HepG2 (cell line): ENCODE data around the gene TPST1. TPM values are rescaled to one million over a fixed set of nuclear protein-coding genes. Genes with fewer than 3 reads are reported as not detected.
"Not testable (repeated sequence)": the region's sequence is repeated elsewhere in the genome, so short reads cannot be mapped to it uniquely, and the experiment has no call there.

ENCODE experiments used
- ATAC-seq: fragments of 200-7000 bp; cut with Tn5 transposase; 3 replicates; pipeline ENCODE4 v1.9.1; 2020; ENCODE audit warnings: mild to moderate bottlenecking, moderate library complexity
- BruUV-seq: library from RNA; stranded (reverse); fragments of 400-500 nt; replicated peaks from 2 replicates; lab custom pipeline; 2021; lab: Mats Ljungman, UMichigan
- CTCF ChIA-PET: fragments of 300-600 bp; formaldehyde crosslinking; extraction: SDS; loops from one replicate; lab custom pipeline; 2021; ENCODE audit warnings: low total read pairs, inconsistent platforms, low intra/inter-chr PET ratio; lab: Yijun Ruan, JAX
- POLR2A ChIA-PET: fragments of 350-600 bp; sonication (Branson Sonifier 250); formaldehyde crosslinking; loops from one replicate; lab custom pipeline; 2020; ENCODE audit warnings: antibody characterized with exemption, inconsistent platforms; lab: Yijun Ruan, JAX
- DNase-seq: peaks from one replicate; pipeline ENCODE4 v3.0.0-alpha.2; 2015; ENCODE audit warnings: low spot score
- FAIRE-seq: peaks from 3 replicates; lab custom pipeline; 2011; peaks lifted over from hg19 to GRCh38; lab: Jason Lieb, UNC
- H2AFZ ChIP-seq: one replicate; pipeline ENCODE4 v1.6.1; 2011; ENCODE audit warnings: low read length, inconsistent platforms
- H3K27ac ChIP-seq: fragments of 300-600 bp; 3 replicates; pipeline ENCODE4 v1.8.0; 2011; ENCODE audit warnings: mixed run types, mild to moderate bottlenecking, mixed read lengths, low read length, inconsistent platforms; ENCODE audit not compliant: insufficient read depth; ENCODE audit errors: extremely low read length
- H3K27me3 ChIP-seq, 2 experiments: fragments of 200-600 bp in 1 of 2; 2 replicates in 1 of 2; 3 replicates in 1 of 2; pipeline versions ENCODE4 v1.6.0 to v1.8.0; 2011; ENCODE audit warnings: low read length in 2 of 2, mild to moderate bottlenecking in 2 of 2, moderate library complexity in 2 of 2, inconsistent platforms in 1 of 2; ENCODE audit not compliant: insufficient read depth in 2 of 2, control insufficient read depth in 1 of 2
- H3K36me3 ChIP-seq, 2 experiments: fragments of 200-600 bp in 1 of 2; replicated peaks in 1 of 2; 2 replicates in 1 of 2; 3 replicates in 1 of 2; pipeline versions ENCODE4 v1.5.1 to v1.8.0; 2011; ENCODE audit warnings: low read length in 2 of 2, inconsistent platforms in 1 of 2; ENCODE audit not compliant: insufficient read depth in 2 of 2, control insufficient read depth in 1 of 2
- H3K4me1 ChIP-seq: 2 replicates; pipeline ENCODE4 v1.5.1; 2012; ENCODE audit warnings: low read length, inconsistent platforms; ENCODE audit not compliant: insufficient read depth
- H3K4me2 ChIP-seq: 2 replicates; pipeline ENCODE4 v1.6.0; 2011; ENCODE audit warnings: low read depth, low read length, inconsistent platforms
- H3K4me3 ChIP-seq, 3 experiments: fragments of 200-600 bp in 1 of 3; sonication (generic), shearing (Covaris generic) in 1 of 3; replicated peaks in 1 of 3; 2 replicates each; pipeline ENCODE4 v1.5.1; 2011 to 2016; ENCODE audit warnings: low read length in 3 of 3, inconsistent platforms in 2 of 3, low read depth in 2 of 3, mild to moderate bottlenecking in 2 of 3, control low read depth in 1 of 3, mixed read lengths in 1 of 3; ENCODE audit not compliant: insufficient read depth in 1 of 3
- H3K79me2 ChIP-seq: one replicate; pipeline ENCODE4 v1.6.1; 2011; ENCODE audit warnings: low read length, inconsistent platforms; ENCODE audit not compliant: insufficient read depth
- H3K9ac ChIP-seq: 2 replicates; pipeline ENCODE4 v1.6.0; 2011; ENCODE audit warnings: mild to moderate bottlenecking, low read depth, low read length, inconsistent platforms; ENCODE audit not compliant: insufficient read depth
- H3K9me3 ChIP-seq: 2 replicates; pipeline ENCODE4 v1.5.1; 2012; ENCODE audit warnings: mild to moderate bottlenecking, low read length
- H4K20me1 ChIP-seq: 2 replicates; pipeline ENCODE4 v1.6.0; 2011; ENCODE audit warnings: inconsistent platforms, mild to moderate bottlenecking, low read length, moderate library complexity; ENCODE audit not compliant: insufficient read depth
- ARNTL ChIP-seq: sonication (generic); formaldehyde crosslinking; IDR thresholded peaks from 2 replicates; pipeline ENCODE4 v1.4.0; 2020; ENCODE audit warnings: mild to moderate bottlenecking, missing genetic modification reagents
- CCDC6 ChIP-seq: sonication (generic); formaldehyde crosslinking; IDR thresholded peaks from 2 replicates; pipeline ENCODE4 v1.8.1; 2022; ENCODE audit warnings: mild to moderate bottlenecking, missing genetic modification reagents, moderate library complexity
- FOXA3 ChIP-seq: IDR thresholded peaks from 2 replicates; pipeline ENCODE4 v1.6.1; 2016; ENCODE audit warnings: missing genetic modification reagents, missing compliant biosample characterization
- GPN1 ChIP-seq: sonication (generic); formaldehyde crosslinking; IDR thresholded peaks from 2 replicates; pipeline ENCODE4 v1.5.1; 2020; ENCODE audit warnings: missing genetic modification reagents, borderline replicate concordance
- HES4 ChIP-seq: sonication (generic); formaldehyde crosslinking; IDR thresholded peaks from 2 replicates; pipeline ENCODE4 v1.9.0; 2021; ENCODE audit warnings: mild to moderate bottlenecking, missing genetic modification reagents, borderline replicate concordance
- HNRNPUL1 ChIP-seq: fragments of 200-400 bp; formaldehyde crosslinking; IDR thresholded peaks from 2 replicates; pipeline ENCODE4 v1.6.1; 2017; ENCODE audit warnings: low read depth, mild to moderate bottlenecking, low read length, moderate library complexity
- NFIB ChIP-seq: sonication (generic); formaldehyde crosslinking; IDR thresholded peaks from 2 replicates; pipeline ENCODE4 v1.9.0; 2021; ENCODE audit warnings: missing genetic modification reagents, mild to moderate bottlenecking, borderline replicate concordance
- NFYB ChIP-seq: sonication (generic); formaldehyde crosslinking; IDR thresholded peaks from 2 replicates; pipeline ENCODE4 v1.4.0; 2020; ENCODE audit warnings: missing genetic modification reagents
- PLSCR1 ChIP-seq: sonication (generic); formaldehyde crosslinking; IDR thresholded peaks from 2 replicates; pipeline ENCODE4 v1.5.0; 2020; ENCODE audit warnings: missing genetic modification reagents, mild to moderate bottlenecking, borderline replicate concordance
- TFE3 ChIP-seq: IDR thresholded peaks from 2 replicates; pipeline ENCODE4 v1.6.1; 2016
- TGIF2 ChIP-seq: IDR thresholded peaks from 2 replicates; pipeline ENCODE4 v1.6.1; 2016; ENCODE audit warnings: control low read depth, missing compliant biosample characterization
- ZBTB1 ChIP-seq: sonication (generic); formaldehyde crosslinking; IDR thresholded peaks from 2 replicates; pipeline ENCODE4 v1.4.0; 2020; ENCODE audit warnings: missing genetic modification reagents, borderline replicate concordance
- ZNF547 ChIP-seq: sonication (generic); formaldehyde crosslinking; IDR thresholded peaks from 2 replicates; pipeline ENCODE4 v1.5.1; 2020; ENCODE audit warnings: mild to moderate bottlenecking, missing genetic modification reagents
- WGBS: methylation state at CpG from one replicate; pipeline ENCODE4 v1.1.6; 2017; ENCODE audit warnings: low lambda C conversion rate; 5-methylcytosine and 5-hydroxymethylcytosine counted together
- in situ Hi-C: cut with HindIII; loops from 2 replicates; pipeline ENCODE4 v1.10.0; 2017; ENCODE audit warnings: low pct_unique_long_range_greater_than_20kb; ENCODE audit not compliant: extremely low pct_ligation_motif_present
- intact Hi-C: fragments of 100-400 bp; cut with micrococcal nuclease; formaldehyde crosslinking; loops from one replicate; pipeline ENCODE4 v1.10.0; 2022; ENCODE audit not compliant: unreplicated experiment
- polyA plus RNA-seq, 8 experiments: library from polyadenylated mRNA; depleted of rRNA in 3 of 8; stranded (reverse) in 7 of 8; unstranded in 1 of 8; fragments of >200 nt; fragmentation: Illumina TruSeq in 4 of 8; extraction: Trizol in 4 of 8; gene quantifications; 2 replicates each; pipeline versions ENCODE4 v1.2.1 to v1.2.3, GENCODE V29; 2011 to 2016; ENCODE audit warnings: low read depth in 4 of 8, missing spikeins in 1 of 8, mixed read lengths in 1 of 8; ENCODE audit not compliant: insufficient read depth in 1 of 8
- total RNA-seq, 5 experiments: library from RNA; depleted of rRNA; stranded (reverse); fragments of >200 nt; fragmentation: Illumina TruSeq; extraction: Trizol; gene quantifications; 2 replicates each; pipeline ENCODE4 v1.2.3, GENCODE V29; 2016; ENCODE audit warnings: low read depth in 1 of 5
- TF ChIP-seq, protein P1 (sequence below), 2 experiments: IDR thresholded peaks; 2 replicates each; pipeline ENCODE4 v1.6.1; 2011 to 2012; ENCODE audit warnings: low read length in 2 of 2, borderline replicate concordance in 1 of 2, low read depth in 1 of 2, mild to moderate bottlenecking in 1 of 2, moderate library complexity in 1 of 2

Gene TPST1
- total and polyA plus RNA-seq, 2 of the 13 experiments (the other 11 are each of a cell fraction or from before 2014, with no cell fraction given) = 24.3 to 34.1 TPM

DNA sequence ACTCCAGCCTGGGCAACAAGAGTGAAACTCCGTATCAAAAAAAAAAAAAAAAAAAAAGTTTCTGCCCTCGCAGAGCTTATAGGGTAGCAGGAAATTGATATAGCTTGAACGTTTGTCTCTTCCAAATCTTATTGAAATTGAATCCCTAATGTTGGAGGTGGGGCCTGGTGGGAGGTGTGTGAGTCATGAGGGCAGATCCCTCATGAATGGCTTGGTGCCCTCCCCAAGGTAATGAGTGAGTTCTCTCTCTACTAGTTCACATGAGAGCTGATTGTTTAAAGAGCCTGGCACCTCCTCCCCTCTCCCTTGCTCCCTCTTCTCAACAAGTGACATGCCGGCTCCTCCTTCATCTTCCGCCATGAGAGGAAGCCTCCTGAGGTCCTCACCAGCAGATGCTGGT lies 193.7 kb downstream of the TPST1 start:
- H3K79me2 ChIP-seq, in situ Hi-C loops, H3K27me3 ChIP-seq, DNase-seq, H3K4me3 ChIP-seq, FAIRE-seq, H3K4me1 ChIP-seq, ATAC-seq, H3K36me3 ChIP-seq, POLR2A ChIA-PET, H4K20me1 ChIP-seq, H3K4me2 ChIP-seq, H3K9ac ChIP-seq, H3K9me3 ChIP-seq, H3K27ac ChIP-seq, H2AFZ ChIP-seq, BruUV-seq, intact Hi-C loops, CTCF ChIA-PET: not testable (repeated sequence)
- 89% methylated on average over 5 of the region's 5 CpGs for WGBS

DNA sequence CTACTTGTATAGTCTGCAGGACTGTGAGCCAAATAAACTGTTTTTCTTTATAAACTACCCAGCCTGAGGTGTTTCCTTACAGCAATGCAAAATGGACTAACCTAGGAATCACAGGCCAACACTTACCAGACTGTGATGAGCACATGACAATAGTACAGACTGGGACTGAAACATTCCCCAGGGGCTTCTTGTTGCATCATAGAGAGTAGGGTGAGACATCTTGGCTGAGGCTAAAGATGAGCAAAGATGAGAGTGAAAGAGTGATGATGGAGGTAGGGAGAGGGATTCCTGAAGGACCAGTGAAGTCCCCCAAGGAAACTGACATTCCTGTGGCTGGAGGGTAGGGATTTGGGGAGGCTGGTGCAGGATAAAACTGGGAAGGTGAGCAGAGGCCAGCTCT lies 194.4 kb downstream of the TPST1 start:
- ChIA-PET CTCF (no interaction called here), POLR2A (no interaction called here)
- ATAC-seq (no peak), DNase-seq (no peak), FAIRE-seq (no peak)
- Histone ChIP-seq H2AFZ (no peak overlapping the region), H3K4me2 (no peak overlapping the region), H3K27me3 (no peaks in the 10 kb centered on the region), H3K4me3 (no peak overlapping the region), H3K4me1 (no peaks in the 10 kb centered on the region), H3K79me2 (no peaks in the 10 kb centered on the region), H4K20me1 (no peaks in the 10 kb centered on the region), H3K9ac (no peak overlapping the region), H3K27ac (no peak overlapping the region), H3K9me3 (no peaks in the 10 kb centered on the region), H3K36me3 (peaks cover 2 to 4% of the 10 kb centered on the region in 2 experiments; a peak in 2 of 5 replicates)
- in situ Hi-C loops (no loop called here), intact Hi-C loops (no loop called here)
- no TSS peak for BruUV-seq
- TF ChIP-seq ZBTB1 (CRISPR knock-in tag) (no peak), TGIF2 (CRISPR knock-in tag) (no peak), NFIB (CRISPR knock-in tag) (no peak), ZNF547 (CRISPR knock-in tag) (no peak), HNRNPUL1 (no peak), TFE3 (CRISPR knock-in tag) (no peak), HES4 (CRISPR knock-in tag) (no peak), CCDC6 (CRISPR knock-in tag) (no peak), GPN1 (no peak), ARNTL (CRISPR knock-in tag) (no peak), PLSCR1 (CRISPR knock-in tag) (no peak), NFYB (no peak), FOXA3 (CRISPR knock-in tag) (no peak)
- TF ChIP-seq, protein P1, sequence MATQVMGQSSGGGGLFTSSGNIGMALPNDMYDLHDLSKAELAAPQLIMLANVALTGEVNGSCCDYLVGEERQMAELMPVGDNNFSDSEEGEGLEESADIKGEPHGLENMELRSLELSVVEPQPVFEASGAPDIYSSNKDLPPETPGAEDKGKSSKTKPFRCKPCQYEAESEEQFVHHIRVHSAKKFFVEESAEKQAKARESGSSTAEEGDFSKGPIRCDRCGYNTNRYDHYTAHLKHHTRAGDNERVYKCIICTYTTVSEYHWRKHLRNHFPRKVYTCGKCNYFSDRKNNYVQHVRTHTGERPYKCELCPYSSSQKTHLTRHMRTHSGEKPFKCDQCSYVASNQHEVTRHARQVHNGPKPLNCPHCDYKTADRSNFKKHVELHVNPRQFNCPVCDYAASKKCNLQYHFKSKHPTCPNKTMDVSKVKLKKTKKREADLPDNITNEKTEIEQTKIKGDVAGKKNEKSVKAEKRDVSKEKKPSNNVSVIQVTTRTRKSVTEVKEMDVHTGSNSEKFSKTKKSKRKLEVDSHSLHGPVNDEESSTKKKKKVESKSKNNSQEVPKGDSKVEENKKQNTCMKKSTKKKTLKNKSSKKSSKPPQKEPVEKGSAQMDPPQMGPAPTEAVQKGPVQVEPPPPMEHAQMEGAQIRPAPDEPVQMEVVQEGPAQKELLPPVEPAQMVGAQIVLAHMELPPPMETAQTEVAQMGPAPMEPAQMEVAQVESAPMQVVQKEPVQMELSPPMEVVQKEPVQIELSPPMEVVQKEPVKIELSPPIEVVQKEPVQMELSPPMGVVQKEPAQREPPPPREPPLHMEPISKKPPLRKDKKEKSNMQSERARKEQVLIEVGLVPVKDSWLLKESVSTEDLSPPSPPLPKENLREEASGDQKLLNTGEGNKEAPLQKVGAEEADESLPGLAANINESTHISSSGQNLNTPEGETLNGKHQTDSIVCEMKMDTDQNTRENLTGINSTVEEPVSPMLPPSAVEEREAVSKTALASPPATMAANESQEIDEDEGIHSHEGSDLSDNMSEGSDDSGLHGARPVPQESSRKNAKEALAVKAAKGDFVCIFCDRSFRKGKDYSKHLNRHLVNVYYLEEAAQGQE (IDR thresholded peaks at IDR 0.05; ENCODE audit: borderline replicate concordance in 1 of 2, low read depth in 1 of 2, low read length in 2 of 2) = no peak
